Measurements from ENCODE around the gene CALN1.

GRCh38 chr7:71776726-71777125 lies 635.4 kb downstream of the CALN1 start:
- TF ChIP-seq, protein P1, sequence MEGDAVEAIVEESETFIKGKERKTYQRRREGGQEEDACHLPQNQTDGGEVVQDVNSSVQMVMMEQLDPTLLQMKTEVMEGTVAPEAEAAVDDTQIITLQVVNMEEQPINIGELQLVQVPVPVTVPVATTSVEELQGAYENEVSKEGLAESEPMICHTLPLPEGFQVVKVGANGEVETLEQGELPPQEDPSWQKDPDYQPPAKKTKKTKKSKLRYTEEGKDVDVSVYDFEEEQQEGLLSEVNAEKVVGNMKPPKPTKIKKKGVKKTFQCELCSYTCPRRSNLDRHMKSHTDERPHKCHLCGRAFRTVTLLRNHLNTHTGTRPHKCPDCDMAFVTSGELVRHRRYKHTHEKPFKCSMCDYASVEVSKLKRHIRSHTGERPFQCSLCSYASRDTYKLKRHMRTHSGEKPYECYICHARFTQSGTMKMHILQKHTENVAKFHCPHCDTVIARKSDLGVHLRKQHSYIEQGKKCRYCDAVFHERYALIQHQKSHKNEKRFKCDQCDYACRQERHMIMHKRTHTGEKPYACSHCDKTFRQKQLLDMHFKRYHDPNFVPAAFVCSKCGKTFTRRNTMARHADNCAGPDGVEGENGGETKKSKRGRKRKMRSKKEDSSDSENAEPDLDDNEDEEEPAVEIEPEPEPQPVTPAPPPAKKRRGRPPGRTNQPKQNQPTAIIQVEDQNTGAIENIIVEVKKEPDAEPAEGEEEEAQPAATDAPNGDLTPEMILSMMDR (IDR thresholded peaks at IDR 0.05), result no peak
- TF ChIP-seq POLR2AphosphoS5 (IDR thresholded peaks at IDR 0.05; ENCODE audit: low read depth, low read length), result no peak
- no peak for TF ChIP-seq REST (IDR thresholded peaks at IDR 0.05; ENCODE audit: insufficient read depth in 1 of 2, low read depth in 2 of 2, low read length in 1 of 2)
- TF ChIP-seq TCF7L2 (IDR thresholded peaks at IDR 0.05; ENCODE audit: low read depth, low read length), result no peak

Measured in Panc1 (cell line).